IMR-90 (cell line): ENCODE data around the gene AATF. TPM values are rescaled to one million over a fixed set of nuclear protein-coding genes. Genes with fewer than 3 reads are reported as not detected.

Experiments
- ATAC-seq: fragments of 200-7000 bp; cut with Tn5 transposase; 2 replicates; pipeline ENCODE4 v1.9.1; 2020; ENCODE audit warnings: low read depth, mild to moderate bottlenecking, moderate library complexity
- BruUV-seq: library from RNA; stranded (reverse); fragments of 400-500 nt; replicated peaks from 2 replicates; lab custom pipeline; 2021; lab: Mats Ljungman, UMichigan
- CTCF ChIA-PET: fragments of 300-600 bp; formaldehyde crosslinking; extraction: SDS; loops from one replicate; lab custom pipeline; 2021; ENCODE audit warnings: antibody characterized with exemption; lab: Yijun Ruan, JAX
- POLR2A ChIA-PET: fragments of 300-600 bp; sonication (Branson Sonifier 250); formaldehyde crosslinking; loops from one replicate; lab custom pipeline; 2022; ENCODE audit warnings: antibody characterized with exemption; ENCODE audit not compliant: unreplicated experiment; lab: Charles Lee
- DNase-seq: peaks from one replicate; pipeline ENCODE4 v3.0.0; 2013
- H2AFZ ChIP-seq: replicated peaks from 2 replicates; pipeline ENCODE3; 2013; ENCODE audit warnings: low read length, mild to moderate bottlenecking; ENCODE audit not compliant: poor library complexity
- H2AK5ac ChIP-seq: 2 replicates; pipeline ENCODE4 v1.6.1; 2013; ENCODE audit warnings: low read depth, low read length, inconsistent platforms
- H2AK9ac ChIP-seq: replicated peaks from 2 replicates; pipeline ENCODE3; 2013; ENCODE audit warnings: mild to moderate bottlenecking, low read depth, low read length, moderate library complexity; ENCODE audit not compliant: poor library complexity
- H2BK120ac ChIP-seq: 2 replicates; pipeline ENCODE4 v1.6.1; 2013; ENCODE audit warnings: low read depth, low read length, inconsistent platforms
- H2BK15ac ChIP-seq: 3 replicates; pipeline ENCODE4 v1.6.1; 2013; ENCODE audit warnings: low read depth, low read length, inconsistent platforms
- H2BK20ac ChIP-seq: 2 replicates; pipeline ENCODE4 v1.6.1; 2013; ENCODE audit warnings: low read depth, mild to moderate bottlenecking, inconsistent platforms, low read length, moderate library complexity
- H2BK5ac ChIP-seq: 2 replicates; pipeline ENCODE4 v1.6.1; 2013; ENCODE audit warnings: mild to moderate bottlenecking, low read depth, low read length, inconsistent platforms; ENCODE audit not compliant: poor library complexity, severe bottlenecking
- H3K14ac ChIP-seq: replicated peaks from 2 replicates; pipeline ENCODE4 v1.6.1; 2013; ENCODE audit warnings: low read depth, low read length, inconsistent platforms
- H3K18ac ChIP-seq: 2 replicates; pipeline ENCODE4 v1.6.1; 2013; ENCODE audit warnings: low read depth, low read length, control low read depth
- H3K23ac ChIP-seq: 2 replicates; pipeline ENCODE4 v1.6.1; 2013; ENCODE audit warnings: low read depth, low read length, inconsistent platforms
- H3K27ac ChIP-seq: 2 replicates; pipeline ENCODE4 v1.5.1; 2013; ENCODE audit warnings: mild to moderate bottlenecking, control low read depth, low read length; ENCODE audit not compliant: insufficient read depth
- H3K27me3 ChIP-seq: 2 replicates; pipeline ENCODE4 v1.6.1; 2013; ENCODE audit warnings: low read length; ENCODE audit not compliant: control insufficient read depth, insufficient read depth
- H3K36me3 ChIP-seq: 2 replicates; pipeline ENCODE4 v1.6.1; 2013; ENCODE audit warnings: low read length, mixed read lengths; ENCODE audit not compliant: control insufficient read depth, insufficient read depth
- H3K4ac ChIP-seq: 2 replicates; pipeline ENCODE4 v1.6.1; 2013; ENCODE audit warnings: low read depth, low read length, inconsistent platforms
- H3K4me1 ChIP-seq: 2 replicates; pipeline ENCODE4 v1.6.1; 2013; ENCODE audit warnings: low read length, mixed read lengths; ENCODE audit not compliant: control insufficient read depth, insufficient read depth
- H3K4me2 ChIP-seq: 2 replicates; pipeline ENCODE4 v1.6.1; 2013; ENCODE audit warnings: low read depth, mild to moderate bottlenecking, control low read depth, low read length, moderate library complexity
- H3K4me3 ChIP-seq: 2 replicates; pipeline ENCODE4 v1.5.1; 2013; ENCODE audit warnings: low read depth, mild to moderate bottlenecking, control low read depth, low read length, moderate library complexity; ENCODE audit not compliant: insufficient read depth
- H3K56ac ChIP-seq: 2 replicates; pipeline ENCODE4 v1.6.1; 2013; ENCODE audit warnings: low read length, inconsistent platforms; ENCODE audit not compliant: insufficient read depth; ENCODE audit errors: extremely low read depth
- H3K79me1 ChIP-seq, 2 experiments: 2 replicates each; pipeline ENCODE4 v1.6.1; 2013; ENCODE audit warnings: low read length in 2 of 2, inconsistent platforms in 1 of 2, low read depth in 1 of 2
- H3K9ac ChIP-seq: 2 replicates; pipeline ENCODE4 v1.6.1; 2013; ENCODE audit warnings: low read depth, low read length, control low read depth
- H3K9me1 ChIP-seq: 2 replicates; pipeline ENCODE4 v1.6.1; 2013; ENCODE audit warnings: low read length, inconsistent platforms; ENCODE audit not compliant: insufficient read depth
- H3K9me3 ChIP-seq: 2 replicates; pipeline ENCODE4 v1.6.1; 2013; ENCODE audit warnings: low read length; ENCODE audit not compliant: control insufficient read depth, insufficient read depth
- H4K20me1 ChIP-seq: 2 replicates; pipeline ENCODE4 v1.6.1; 2013; ENCODE audit warnings: low read length, inconsistent platforms; ENCODE audit not compliant: insufficient read depth
- H4K5ac ChIP-seq: 2 replicates; pipeline ENCODE4 v1.6.1; 2013; ENCODE audit warnings: mild to moderate bottlenecking, low read depth, low read length, control low read depth
- H4K8ac ChIP-seq, 2 experiments: 2 replicates each; pipeline ENCODE4 v1.6.1; 2013; ENCODE audit warnings: low read depth in 2 of 2, low read length in 2 of 2, control low read depth in 1 of 2, inconsistent platforms in 1 of 2
- H4K91ac ChIP-seq: 2 replicates; pipeline ENCODE4 v1.6.1; 2013; ENCODE audit warnings: low read depth, low read length, inconsistent platforms; ENCODE audit not compliant: insufficient read depth
- BHLHE40 ChIP-seq: fragments of 150-350 bp; IDR thresholded peaks from 2 replicates; pipeline ENCODE4 v1.6.1; 2016; ENCODE audit warnings: mild to moderate bottlenecking, low read depth, low read length
- CEBPB ChIP-seq: IDR thresholded peaks from 2 replicates; pipeline ENCODE4 v1.6.1; 2012; ENCODE audit warnings: low read depth, low read length, improper control_type of control experiment
- CHD1 ChIP-seq: IDR thresholded peaks from 2 replicates; pipeline ENCODE4 v1.6.1; 2012; ENCODE audit warnings: low read depth, low read length, improper control_type of control experiment
- FOS ChIP-seq: fragments of 150-350 bp; IDR thresholded peaks from 2 replicates; pipeline ENCODE4 v1.6.1; 2016; ENCODE audit warnings: low read depth, low read length
- MAFK ChIP-seq: IDR thresholded peaks from 2 replicates; pipeline ENCODE4 v1.6.1; 2012; ENCODE audit warnings: low read depth, low read length, improper control_type of control experiment
- MAZ ChIP-seq: IDR thresholded peaks from 2 replicates; pipeline ENCODE4 v1.6.1; 2012; ENCODE audit warnings: low read depth, mild to moderate bottlenecking, low read length, improper control_type of control experiment, moderate library complexity, borderline replicate concordance
- MXI1 ChIP-seq: IDR thresholded peaks from 2 replicates; pipeline ENCODE4 v1.6.1; 2012; ENCODE audit warnings: low read depth, mild to moderate bottlenecking, low read length, moderate library complexity, borderline replicate concordance
- NFE2L2 ChIP-seq: fragments of 150-350 bp; IDR thresholded peaks from 2 replicates; pipeline ENCODE4 v1.6.1; 2016; ENCODE audit warnings: low read depth, mild to moderate bottlenecking, low read length
- POLR2A ChIP-seq: IDR thresholded peaks from 2 replicates; pipeline ENCODE4 v1.6.1; 2012; ENCODE audit warnings: mild to moderate bottlenecking, low read depth, low read length
- RAD21 ChIP-seq: IDR thresholded peaks from 2 replicates; pipeline ENCODE4 v1.6.1; 2012; ENCODE audit warnings: low read length, improper control_type of control experiment
- RCOR1 ChIP-seq: IDR thresholded peaks from 2 replicates; pipeline ENCODE4 v1.6.1; 2012; ENCODE audit warnings: mild to moderate bottlenecking, low read length, improper control_type of control experiment; ENCODE audit not compliant: insufficient replicate concordance
- RFX5 ChIP-seq: IDR thresholded peaks from 2 replicates; pipeline ENCODE4 v1.8.0; 2012; ENCODE audit warnings: low read depth, mild to moderate bottlenecking, low read length, moderate library complexity
- SMC3 ChIP-seq: fragments of 150-350 bp; IDR thresholded peaks from 2 replicates; pipeline ENCODE4 v1.6.1; 2016; ENCODE audit warnings: low read depth, mild to moderate bottlenecking, antibody characterized with exemption, low read length, moderate library complexity
- WGBS, 2 experiments: methylation state at CpG; one replicate each; pipeline versions ENCODE4 v1.1.5 to v1.1.7; 2013; ENCODE audit warnings: missing lambda C conversion rate in 2 of 2; ENCODE audit not compliant: insufficient read length in 1 of 2; ENCODE audit errors: extremely low coverage in 2 of 2; 5-methylcytosine and 5-hydroxymethylcytosine counted together
- dilution Hi-C: fragments of 300-500 bp; cut with HindIII; formaldehyde crosslinking; loops from one replicate; pipeline ENCODE4 v1.14.3; 2018; ENCODE audit warnings: low sequenced_read_pairs; ENCODE audit not compliant: unreplicated experiment
- in situ Hi-C: fragments of 300-500 bp; cut with MboI; formaldehyde crosslinking; loops from 3 replicates; pipeline ENCODE4 v1.14.3; 2019; ENCODE audit warnings: low sequenced_read_pairs, inconsistent platforms, mixed read lengths
- intact Hi-C: fragments of 100-400 bp; cut with micrococcal nuclease; formaldehyde crosslinking; loops from 2 replicates; pipeline ENCODE4 v1.10.0; 2022
- polyA plus RNA-seq, 3 experiments: library from polyadenylated mRNA; depleted of rRNA; stranded (reverse); fragments of >200 nt; gene quantifications; 2 replicates each; pipeline ENCODE4 v1.2.3, GENCODE V29; 2012; ENCODE audit warnings: low replicate concordance in 1 of 3
- total RNA-seq: library from RNA; depleted of rRNA; stranded (reverse); fragments of >200 nt; gene quantifications from 2 replicates; pipeline ENCODE4 v1.2.3, GENCODE V29; 2012
- TF ChIP-seq, protein P1 (sequence below): fragments of 150-350 bp; IDR thresholded peaks from 2 replicates; pipeline ENCODE4 v1.6.1; 2016; ENCODE audit warnings: low read depth, mild to moderate bottlenecking, low read length, moderate library complexity, borderline replicate concordance
- TF ChIP-seq, protein P2 (sequence below): fragments of 150-350 bp; IDR thresholded peaks from 2 replicates; pipeline ENCODE4 v1.6.1; 2017; ENCODE audit warnings: mild to moderate bottlenecking, antibody characterized with exemption, low read length, low read depth
- TF ChIP-seq, protein P3 (sequence below): conservative IDR thresholded peaks from 2 replicates; pipeline ENCODE4 v1.5.1; 2012; ENCODE audit warnings: mild to moderate bottlenecking, low read depth, low read length, improper control_type of control experiment

Gene AATF
- total and polyA plus RNA-seq, 2 of the 4 experiments (the other 2 are of a cell fraction) = 21.0 to 34.8 TPM

GRCh38 chr17:36932383-36932693, 16.4 kb upstream of the AATF start:
- Histone ChIP-seq H2AFZ (no peak overlapping the region), H3K4me3 (no peak overlapping the region), H4K5ac (no peak overlapping the region), H3K18ac (no peak overlapping the region), H3K9ac (no peak overlapping the region), H3K14ac (no peak overlapping the region), H3K23ac (no peak overlapping the region), H4K91ac (no peak overlapping the region), H3K9me3 (peaks cover 13% of the 10 kb centered on the region; the same call in 1 of the 2 replicates), H3K4ac (no peak overlapping the region), H2BK15ac (no peak overlapping the region), H4K20me1 (peaks cover 17% of the 10 kb centered on the region), H4K8ac (no peak overlapping the region), H3K4me2 (peak overlapping the region; percentile 41; the same call in 1 of the 2 replicates), H2BK120ac (no peak overlapping the region), H3K56ac (no peak overlapping the region), H3K27ac (no peak overlapping the region), H2AK9ac (no peak overlapping the region), H3K4me1 (peaks cover 6% of the 10 kb centered on the region; the same call in 1 of the 2 replicates), H2BK20ac (no peak overlapping the region), H3K27me3 (peaks cover 99% of the 10 kb centered on the region), H3K79me1 (no peaks in the 10 kb centered on the region), H2BK5ac (no peak overlapping the region), H3K36me3 (no peaks in the 10 kb centered on the region), H3K9me1 (peaks cover 4% of the 10 kb centered on the region; the same call in 1 of the 2 replicates), H2AK5ac (no peak overlapping the region)
- dilution Hi-C loops = no loop called here
- no peak for TF ChIP-seq MAFK
- TF ChIP-seq, protein P1, sequence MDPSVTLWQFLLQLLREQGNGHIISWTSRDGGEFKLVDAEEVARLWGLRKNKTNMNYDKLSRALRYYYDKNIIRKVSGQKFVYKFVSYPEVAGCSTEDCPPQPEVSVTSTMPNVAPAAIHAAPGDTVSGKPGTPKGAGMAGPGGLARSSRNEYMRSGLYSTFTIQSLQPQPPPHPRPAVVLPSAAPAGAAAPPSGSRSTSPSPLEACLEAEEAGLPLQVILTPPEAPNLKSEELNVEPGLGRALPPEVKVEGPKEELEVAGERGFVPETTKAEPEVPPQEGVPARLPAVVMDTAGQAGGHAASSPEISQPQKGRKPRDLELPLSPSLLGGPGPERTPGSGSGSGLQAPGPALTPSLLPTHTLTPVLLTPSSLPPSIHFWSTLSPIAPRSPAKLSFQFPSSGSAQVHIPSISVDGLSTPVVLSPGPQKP = no peak
- no peak for TF ChIP-seq POLR2A
- no peak for TF ChIP-seq BHLHE40
- TF ChIP-seq CHD1 = no peak
- TF ChIP-seq, protein P2, sequence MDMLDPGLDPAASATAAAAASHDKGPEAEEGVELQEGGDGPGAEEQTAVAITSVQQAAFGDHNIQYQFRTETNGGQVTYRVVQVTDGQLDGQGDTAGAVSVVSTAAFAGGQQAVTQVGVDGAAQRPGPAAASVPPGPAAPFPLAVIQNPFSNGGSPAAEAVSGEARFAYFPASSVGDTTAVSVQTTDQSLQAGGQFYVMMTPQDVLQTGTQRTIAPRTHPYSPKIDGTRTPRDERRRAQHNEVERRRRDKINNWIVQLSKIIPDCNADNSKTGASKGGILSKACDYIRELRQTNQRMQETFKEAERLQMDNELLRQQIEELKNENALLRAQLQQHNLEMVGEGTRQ = no peak
- TF ChIP-seq RFX5 = no peak
- no peak for TF ChIP-seq NFE2L2
- TF ChIP-seq RAD21 = no peak
- no peak for TF ChIP-seq CEBPB
- TF ChIP-seq MXI1 = no peak
- no peak for TF ChIP-seq RCOR1
- TF ChIP-seq MAZ = no peak
- TF ChIP-seq SMC3 = no peak
- TF ChIP-seq, protein P3, sequence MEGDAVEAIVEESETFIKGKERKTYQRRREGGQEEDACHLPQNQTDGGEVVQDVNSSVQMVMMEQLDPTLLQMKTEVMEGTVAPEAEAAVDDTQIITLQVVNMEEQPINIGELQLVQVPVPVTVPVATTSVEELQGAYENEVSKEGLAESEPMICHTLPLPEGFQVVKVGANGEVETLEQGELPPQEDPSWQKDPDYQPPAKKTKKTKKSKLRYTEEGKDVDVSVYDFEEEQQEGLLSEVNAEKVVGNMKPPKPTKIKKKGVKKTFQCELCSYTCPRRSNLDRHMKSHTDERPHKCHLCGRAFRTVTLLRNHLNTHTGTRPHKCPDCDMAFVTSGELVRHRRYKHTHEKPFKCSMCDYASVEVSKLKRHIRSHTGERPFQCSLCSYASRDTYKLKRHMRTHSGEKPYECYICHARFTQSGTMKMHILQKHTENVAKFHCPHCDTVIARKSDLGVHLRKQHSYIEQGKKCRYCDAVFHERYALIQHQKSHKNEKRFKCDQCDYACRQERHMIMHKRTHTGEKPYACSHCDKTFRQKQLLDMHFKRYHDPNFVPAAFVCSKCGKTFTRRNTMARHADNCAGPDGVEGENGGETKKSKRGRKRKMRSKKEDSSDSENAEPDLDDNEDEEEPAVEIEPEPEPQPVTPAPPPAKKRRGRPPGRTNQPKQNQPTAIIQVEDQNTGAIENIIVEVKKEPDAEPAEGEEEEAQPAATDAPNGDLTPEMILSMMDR = no peak
- TF ChIP-seq FOS = no peak
- intact Hi-C loops = loop anchor here (10.0 kb wide), 1 partner anchor 78 kb away; no protein-coding TSS in a partner anchor
- ChIA-PET POLR2A (no interaction called here), CTCF (no interaction called here)
- in situ Hi-C loops = no loop called here
- no TSS peak for BruUV-seq
- WGBS, 2 experiments = no CpG with 5 or more reads among the region's 16 CpGs
- DNase-seq (no peak), ATAC-seq (no peak)
